ENCODE results near the gene ZNF3. TPM values are rescaled to one million over a fixed set of nuclear protein-coding genes. Genes with fewer than 3 reads are reported as not detected.

The ZNF3 gene
- polyA plus RNA-seq, 1 experiment, result 37.0 TPM

DNA sequence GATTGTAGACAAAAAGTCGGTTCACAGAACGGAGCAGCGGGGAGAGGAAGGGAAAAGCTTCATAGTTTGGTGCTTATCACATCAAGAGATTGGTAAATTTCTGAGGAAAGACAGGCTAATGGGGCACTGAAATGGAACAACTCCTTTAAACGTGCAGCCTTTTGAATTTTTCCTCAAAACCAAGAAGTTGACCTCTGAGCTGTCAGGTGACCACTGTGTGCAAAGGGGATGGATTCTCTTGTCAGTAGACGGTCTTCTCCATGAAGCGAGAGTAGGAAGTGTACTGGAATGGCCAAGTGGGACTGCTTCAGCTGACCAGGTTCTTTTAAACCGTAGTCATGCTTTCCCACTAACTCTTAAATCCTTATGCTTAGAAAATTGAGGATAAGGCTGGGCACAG lies 43.2 kb downstream of the ZNF3 start:
- H3K9me3 ChIP-seq (ENCODE audit: control insufficient read depth, insufficient read depth, low read length), result peaks cover 7% of the 10 kb centered on the region; the same call in 1 of the 2 replicates
- H3K27ac ChIP-seq (ENCODE audit: low read depth, low read length), result no peak overlapping the region
- no peak overlapping the region for H3K4me3 ChIP-seq (ENCODE audit: low read depth, low read length)
- H3K27me3 ChIP-seq (ENCODE audit: control insufficient read depth, insufficient read depth, low read length), result no peaks in the 10 kb centered on the region
- POLR2A ChIA-PET, result interaction anchor here (0.9 kb wide), 1 partner anchor 23 kb away, joined by 3 read pairs; no protein-coding TSS in a partner anchor
- DNase-seq (ENCODE audit: low read depth, low spot score), result no peak
- CTCF ChIA-PET, result no interaction called here
- TF ChIP-seq, protein P1, sequence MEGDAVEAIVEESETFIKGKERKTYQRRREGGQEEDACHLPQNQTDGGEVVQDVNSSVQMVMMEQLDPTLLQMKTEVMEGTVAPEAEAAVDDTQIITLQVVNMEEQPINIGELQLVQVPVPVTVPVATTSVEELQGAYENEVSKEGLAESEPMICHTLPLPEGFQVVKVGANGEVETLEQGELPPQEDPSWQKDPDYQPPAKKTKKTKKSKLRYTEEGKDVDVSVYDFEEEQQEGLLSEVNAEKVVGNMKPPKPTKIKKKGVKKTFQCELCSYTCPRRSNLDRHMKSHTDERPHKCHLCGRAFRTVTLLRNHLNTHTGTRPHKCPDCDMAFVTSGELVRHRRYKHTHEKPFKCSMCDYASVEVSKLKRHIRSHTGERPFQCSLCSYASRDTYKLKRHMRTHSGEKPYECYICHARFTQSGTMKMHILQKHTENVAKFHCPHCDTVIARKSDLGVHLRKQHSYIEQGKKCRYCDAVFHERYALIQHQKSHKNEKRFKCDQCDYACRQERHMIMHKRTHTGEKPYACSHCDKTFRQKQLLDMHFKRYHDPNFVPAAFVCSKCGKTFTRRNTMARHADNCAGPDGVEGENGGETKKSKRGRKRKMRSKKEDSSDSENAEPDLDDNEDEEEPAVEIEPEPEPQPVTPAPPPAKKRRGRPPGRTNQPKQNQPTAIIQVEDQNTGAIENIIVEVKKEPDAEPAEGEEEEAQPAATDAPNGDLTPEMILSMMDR (IDR thresholded peaks at IDR 0.05; ENCODE audit: low read depth, low read length), result no peak

DNA sequence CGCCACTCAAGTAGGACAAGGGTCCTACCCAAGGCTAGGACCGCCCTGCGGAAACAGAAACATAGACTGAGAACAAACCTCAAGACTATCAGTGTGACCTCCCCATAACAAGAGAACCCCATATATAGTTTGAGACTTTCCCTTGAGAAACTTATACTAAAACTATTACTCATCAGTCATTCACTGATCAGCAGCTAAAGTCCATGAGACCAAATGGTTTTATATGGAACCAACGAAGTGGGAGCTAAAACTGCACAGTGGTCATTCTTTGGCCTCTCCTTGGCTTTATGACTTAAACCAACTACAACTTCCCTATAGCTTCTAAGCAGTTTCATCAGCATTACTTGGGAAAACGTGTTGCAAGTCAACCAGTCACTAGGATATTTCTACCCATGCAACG lies 45.6 kb downstream of the ZNF3 start:
- ChIA-PET CTCF (interaction anchor here (1.1 to 1.6 kb wide), 2 partner anchors 16 to 45 kb away, joined by 3 to 4 read pairs; no protein-coding TSS in a partner anchor), POLR2A (interaction anchor here (1.2 to 1.5 kb wide), 2 partner anchors 9 to 14 kb away, joined by 7 to 8 read pairs; partner anchors contain the start of gene ZSCAN21)
- H3K27me3 ChIP-seq (ENCODE audit: control insufficient read depth, insufficient read depth, low read length), result no peaks in the 10 kb centered on the region
- TF ChIP-seq, protein P1 (IDR thresholded peaks at IDR 0.05; ENCODE audit: low read depth, low read length), result no peak
- H3K9me3 ChIP-seq (ENCODE audit: control insufficient read depth, insufficient read depth, low read length), result peaks cover 17% of the 10 kb centered on the region
- no peak overlapping the region for H3K4me3 ChIP-seq (ENCODE audit: low read depth, low read length)
- peak overlapping the region; percentile 84 for H3K27ac ChIP-seq (ENCODE audit: low read depth, low read length)
- no peak for DNase-seq (ENCODE audit: low read depth, low spot score)

DNA sequence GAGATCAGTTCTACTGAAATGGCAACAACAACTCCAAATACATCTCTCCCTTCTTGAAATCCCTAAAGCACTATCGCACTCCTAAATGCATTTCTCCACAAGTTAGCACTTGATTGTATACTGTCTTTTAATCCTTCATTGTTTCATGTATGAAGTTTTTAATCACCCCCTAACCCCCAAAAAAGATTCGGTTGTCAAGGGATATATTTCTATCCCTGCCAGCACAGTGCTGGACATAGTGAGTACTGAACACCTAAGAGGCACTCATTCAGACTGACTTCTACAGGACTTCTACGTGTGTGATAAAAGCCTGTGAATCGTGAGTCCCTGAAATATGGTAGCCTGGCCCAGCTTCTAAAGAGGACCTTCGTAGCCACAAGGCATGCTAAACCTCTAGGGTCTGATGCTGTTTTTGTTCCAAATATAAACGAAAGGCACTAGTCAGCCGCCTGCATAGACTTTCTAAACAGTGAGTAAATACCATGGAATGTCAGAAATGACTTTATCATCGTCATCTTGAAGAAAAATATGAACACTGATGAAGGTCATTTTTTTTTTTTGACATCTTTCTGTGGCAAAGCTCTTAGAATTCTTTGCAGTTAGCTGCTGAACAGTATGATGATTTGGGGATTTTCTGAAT lies 46.5 kb downstream of the ZNF3 start:
- peak; percentile 89 for DNase-seq (ENCODE audit: low read depth, low spot score)
- TF ChIP-seq, protein P1 (IDR thresholded peaks at IDR 0.05; ENCODE audit: low read depth, low read length), result no peak
- Histone ChIP-seq H3K27ac (ENCODE audit: low read depth, low read length) (peak overlapping the region; percentile 81), H3K27me3 (ENCODE audit: control insufficient read depth, insufficient read depth, low read length) (no peaks in the 10 kb centered on the region), H3K4me3 (ENCODE audit: low read depth, low read length) (no peak overlapping the region), H3K9me3 (ENCODE audit: control insufficient read depth, insufficient read depth, low read length) (peaks cover 17% of the 10 kb centered on the region)
- CTCF ChIA-PET, result interaction anchor here (1.1 to 1.6 kb wide), 2 partner anchors 17 to 44 kb away, joined by 3 to 4 read pairs; no protein-coding TSS in a partner anchor
- POLR2A ChIA-PET, result interaction anchor here (0.5 to 1.5 kb wide), 4 partner anchors 8 to 52 kb away, joined by 3 to 8 read pairs (median 5); partner anchors contain the start of gene ZSCAN21

DNA sequence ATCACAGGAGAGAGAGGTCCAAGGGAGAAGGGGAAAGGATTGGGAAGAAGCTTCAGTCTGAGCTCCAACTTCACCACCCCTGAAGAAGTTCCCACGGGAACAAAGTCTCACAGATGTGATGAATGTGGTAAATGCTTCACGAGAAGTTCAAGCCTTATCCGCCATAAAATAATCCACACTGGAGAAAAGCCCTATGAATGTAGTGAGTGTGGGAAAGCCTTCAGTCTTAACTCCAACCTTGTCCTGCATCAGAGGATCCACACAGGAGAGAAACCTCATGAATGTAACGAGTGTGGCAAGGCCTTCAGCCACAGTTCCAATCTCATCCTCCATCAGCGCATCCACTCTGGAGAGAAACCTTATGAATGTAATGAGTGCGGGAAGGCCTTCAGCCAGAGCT lies 48.0 kb downstream of the ZNF3 start:
- ChIA-PET POLR2A (interaction anchor here (0.7 kb wide), 1 partner anchor 37 kb away, joined by 4 read pairs; no protein-coding TSS in a partner anchor), CTCF (no interaction called here)
- no peak for DNase-seq (ENCODE audit: low read depth, low spot score)
- H3K27me3 ChIP-seq (ENCODE audit: control insufficient read depth, insufficient read depth, low read length), result no peaks in the 10 kb centered on the region
- no peak overlapping the region for H3K4me3 ChIP-seq (ENCODE audit: low read depth, low read length)
- H3K27ac ChIP-seq (ENCODE audit: low read depth, low read length), result no peak overlapping the region
- TF ChIP-seq, protein P1 (IDR thresholded peaks at IDR 0.05; ENCODE audit: low read depth, low read length), result no peak
- H3K9me3 ChIP-seq (ENCODE audit: control insufficient read depth, insufficient read depth, low read length), result peaks cover 17% of the 10 kb centered on the region

DNA sequence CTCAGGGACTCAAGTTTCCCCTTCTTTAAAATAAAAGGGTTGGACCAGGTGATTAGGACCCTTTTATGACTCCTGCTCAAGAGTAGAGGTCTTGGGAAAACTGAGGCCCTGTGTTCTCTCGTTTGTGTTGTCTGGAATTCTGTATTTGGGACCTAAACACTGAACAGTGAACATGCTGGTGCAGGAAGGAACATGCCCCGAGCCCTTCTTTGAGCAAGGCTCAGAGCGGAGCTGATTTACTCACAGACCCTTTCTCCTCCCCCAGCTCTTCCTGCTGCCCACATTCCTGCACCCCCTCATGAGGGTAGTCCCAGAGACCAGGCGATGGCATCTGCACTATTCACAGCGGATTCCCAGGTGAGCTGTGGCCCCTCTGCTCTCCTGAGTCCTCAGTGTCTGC lies 51.9 kb downstream of the ZNF3 start:
- Histone ChIP-seq H3K9me3 (ENCODE audit: control insufficient read depth, insufficient read depth, low read length) (peaks cover 17% of the 10 kb centered on the region), H3K4me3 (ENCODE audit: low read depth, low read length) (no peak overlapping the region), H3K27ac (ENCODE audit: low read depth, low read length) (no peak overlapping the region), H3K27me3 (ENCODE audit: control insufficient read depth, insufficient read depth, low read length) (no peaks in the 10 kb centered on the region)
- TF ChIP-seq, protein P1 (IDR thresholded peaks at IDR 0.05; ENCODE audit: low read depth, low read length), result no peak
- ChIA-PET POLR2A (interaction anchor here (1.2 kb wide), 1 partner anchor 14 kb away, joined by 3 read pairs; the partner anchor contains the start of gene ZKSCAN1), CTCF (interaction anchor here (0.8 kb wide), 1 partner anchor 50 kb away, joined by 3 read pairs; no protein-coding TSS in a partner anchor)
- DNase-seq (ENCODE audit: low read depth, low spot score), result no peak

Data from AG04450 (cell line).